H9 (cell line): ENCODE measurements around the gene RNF145. TPM values are rescaled to one million over a fixed set of nuclear protein-coding genes. Genes with fewer than 3 reads are reported as not detected.

Source experiments
- DNase-seq: peaks from one replicate; pipeline ENCODE4 v3.0.0-alpha.2; 2017
- H2AFZ ChIP-seq: one replicate; pipeline ENCODE4 v1.6.1; 2013; ENCODE audit warnings: mild to moderate bottlenecking, low read length, control low read depth, moderate library complexity
- H2AK5ac ChIP-seq: 2 replicates; pipeline ENCODE4 v1.6.1; 2013; ENCODE audit warnings: low read length, control low read depth, mixed read lengths; ENCODE audit not compliant: insufficient read length
- H2BK120ac ChIP-seq: one replicate; pipeline ENCODE4 v1.6.1; 2013; ENCODE audit warnings: low read depth, mild to moderate bottlenecking, low read length, control low read depth, inconsistent platforms; ENCODE audit not compliant: poor library complexity, severe bottlenecking
- H2BK12ac ChIP-seq: 2 replicates; pipeline ENCODE4 v1.6.1; 2013; ENCODE audit warnings: low read length, control low read depth, mixed read lengths, low read depth; ENCODE audit not compliant: insufficient read length
- H2BK15ac ChIP-seq: 2 replicates; pipeline ENCODE4 v1.6.1; 2013; ENCODE audit warnings: low read depth, low read length, control low read depth
- H2BK20ac ChIP-seq: one replicate; pipeline ENCODE4 v1.6.1; 2013; ENCODE audit warnings: low read depth, mild to moderate bottlenecking, low read length, control low read depth, inconsistent platforms; ENCODE audit not compliant: poor library complexity, severe bottlenecking
- H2BK5ac ChIP-seq: 2 replicates; pipeline ENCODE4 v1.6.1; 2013; ENCODE audit warnings: low read length, control low read depth, mixed read lengths; ENCODE audit not compliant: insufficient read length
- H3K14ac ChIP-seq: 2 replicates; pipeline ENCODE4 v1.6.1; 2013; ENCODE audit warnings: low read length, control low read depth; ENCODE audit not compliant: insufficient read depth
- H3K18ac ChIP-seq: 2 replicates; pipeline ENCODE4 v1.6.1; 2013; ENCODE audit warnings: low read depth, mild to moderate bottlenecking, mixed read lengths, low read length, control low read depth; ENCODE audit not compliant: insufficient read length
- H3K23ac ChIP-seq: 2 replicates; pipeline ENCODE4 v1.6.1; 2013; ENCODE audit warnings: low read length, control low read depth, mixed read lengths, low read depth; ENCODE audit not compliant: insufficient read length
- H3K23me2 ChIP-seq: 2 replicates; pipeline ENCODE4 v1.6.1; 2013; ENCODE audit warnings: low read depth, mild to moderate bottlenecking, mixed read lengths, low read length, control low read depth; ENCODE audit not compliant: insufficient read length, poor library complexity, severe bottlenecking
- H3K27ac ChIP-seq: 2 replicates; pipeline ENCODE4 v1.5.1; 2013; ENCODE audit warnings: low read length, control low read depth, mixed read lengths, low read depth; ENCODE audit not compliant: insufficient read length
- H3K27me3 ChIP-seq: 2 replicates; pipeline ENCODE4 v1.6.1; 2013; ENCODE audit warnings: low read length, control low read depth, inconsistent platforms; ENCODE audit not compliant: insufficient read depth
- H3K4ac ChIP-seq: 2 replicates; pipeline ENCODE4 v1.6.1; 2013; ENCODE audit warnings: low read depth, mild to moderate bottlenecking, control low read depth, inconsistent platforms, low read length, moderate library complexity
- H3K4me1 ChIP-seq: 2 replicates; pipeline ENCODE4 v1.6.1; 2013; ENCODE audit warnings: low read length, control low read depth, inconsistent platforms; ENCODE audit not compliant: insufficient read depth
- H3K4me2 ChIP-seq: 2 replicates; pipeline ENCODE4 v1.6.1; 2013; ENCODE audit warnings: low read length, control low read depth, mixed read lengths; ENCODE audit not compliant: insufficient read length, insufficient read depth
- H3K56ac ChIP-seq: 2 replicates; pipeline ENCODE4 v1.6.1; 2013; ENCODE audit warnings: low read depth, mild to moderate bottlenecking, mixed read lengths, low read length, control low read depth; ENCODE audit not compliant: insufficient read length
- H3K79me1 ChIP-seq: 2 replicates; pipeline ENCODE4 v1.6.1; 2013; ENCODE audit warnings: low read depth, mild to moderate bottlenecking, moderate library complexity, low read length, control low read depth, inconsistent platforms; ENCODE audit not compliant: insufficient read depth, poor library complexity, severe bottlenecking
- H3K79me2 ChIP-seq: 2 replicates; pipeline ENCODE4 v1.6.1; 2013; ENCODE audit warnings: low read length, control low read depth, inconsistent platforms; ENCODE audit not compliant: insufficient read depth
- H3K9ac ChIP-seq: 2 replicates; pipeline ENCODE4 v1.6.1; 2013; ENCODE audit warnings: low read length, control low read depth, mixed read lengths; ENCODE audit not compliant: insufficient read length; ENCODE audit errors: extremely low read depth
- H3K9me3 ChIP-seq: one replicate; pipeline ENCODE4 v1.6.1; 2013; ENCODE audit warnings: low read depth, low read length, inconsistent platforms; ENCODE audit not compliant: control insufficient read depth
- H3T11ph ChIP-seq: one replicate; pipeline ENCODE4 v1.6.1; 2013; ENCODE audit warnings: mild to moderate bottlenecking, low read length, control low read depth, inconsistent platforms
- H4K20me1 ChIP-seq: one replicate; pipeline ENCODE4 v1.6.1; 2013; ENCODE audit not compliant: control insufficient read depth, insufficient read length, insufficient read depth
- H4K5ac ChIP-seq: 2 replicates; pipeline ENCODE4 v1.6.1; 2013; ENCODE audit warnings: low read depth, mild to moderate bottlenecking, mixed read lengths, low read length, control low read depth; ENCODE audit not compliant: insufficient read length
- H4K8ac ChIP-seq: replicated peaks from 2 replicates; pipeline ENCODE4 v1.6.1; 2013; ENCODE audit warnings: low read length, control low read depth, mixed read lengths, low read depth; ENCODE audit not compliant: insufficient read length
- H4K91ac ChIP-seq: 2 replicates; pipeline ENCODE4 v1.6.1; 2013; ENCODE audit warnings: low read depth, mild to moderate bottlenecking, moderate library complexity, mixed read lengths, low read length, control low read depth; ENCODE audit not compliant: insufficient read length
- H3K27ac Mint-ChIP-seq, 3 experiments: 2 replicates in 2 of 3; 3 replicates in 1 of 3; pipeline ENCODE4 v1.8.0; 2020 to 2021; ENCODE audit warnings: mixed read lengths in 3 of 3, mild to moderate bottlenecking in 1 of 3, moderate library complexity in 1 of 3
- H3K27me3 Mint-ChIP-seq: 2 replicates; pipeline ENCODE4 v1.8.0; 2021; ENCODE audit warnings: low read depth, mild to moderate bottlenecking, moderate library complexity, mixed read lengths
- H3K36me3 Mint-ChIP-seq, 3 experiments: 2 replicates in 2 of 3; 3 replicates in 1 of 3; pipeline ENCODE4 v1.8.0; 2020 to 2021; ENCODE audit warnings: low read depth in 3 of 3, mixed read lengths in 3 of 3; ENCODE audit not compliant: insufficient read depth in 1 of 3
- H3K4me1 Mint-ChIP-seq, 2 experiments: 2 replicates each; pipeline ENCODE4 v1.8.0; 2020; ENCODE audit warnings: mixed read lengths in 2 of 2
- H3K4me3 Mint-ChIP-seq, 2 experiments: 2 replicates in 1 of 2; 3 replicates in 1 of 2; pipeline ENCODE4 v1.8.0; 2020 to 2021; ENCODE audit warnings: mild to moderate bottlenecking in 2 of 2, mixed read lengths in 2 of 2, moderate library complexity in 1 of 2
- H3K9me3 Mint-ChIP-seq, 2 experiments: 2 replicates in 1 of 2; 3 replicates in 1 of 2; pipeline ENCODE4 v1.8.0; 2020; ENCODE audit warnings: mild to moderate bottlenecking in 2 of 2, mixed read lengths in 2 of 2, moderate library complexity in 1 of 2
- WGBS: extraction: QIAGEN DNeasy Blood & Tissue Kit; methylation state at CpG from one replicate; pipeline ENCODE4 v1.1.7; 2013; ENCODE audit warnings: missing lambda C conversion rate, low lambda C conversion rate, mixed read lengths; ENCODE audit not compliant: insufficient read length; ENCODE audit errors: extremely low coverage; 5-methylcytosine and 5-hydroxymethylcytosine counted together
- total RNA-seq: library from RNA; stranded (reverse); gene quantifications from 2 replicates; pipeline ENCODE4 v1.2.1, GENCODE V29; 2021
- TF ChIP-seq, protein P1 (sequence below): fragments of 200-600 bp; sonication (generic); conservative IDR thresholded peaks from 3 replicates; pipeline ENCODE4 v1.8.0; 2021; ENCODE audit warnings: antibody characterized with exemption, mild to moderate bottlenecking

RNF145 gene
- total RNA-seq, 1 experiment from 2014 or later = 59.1 TPM

DNA sequence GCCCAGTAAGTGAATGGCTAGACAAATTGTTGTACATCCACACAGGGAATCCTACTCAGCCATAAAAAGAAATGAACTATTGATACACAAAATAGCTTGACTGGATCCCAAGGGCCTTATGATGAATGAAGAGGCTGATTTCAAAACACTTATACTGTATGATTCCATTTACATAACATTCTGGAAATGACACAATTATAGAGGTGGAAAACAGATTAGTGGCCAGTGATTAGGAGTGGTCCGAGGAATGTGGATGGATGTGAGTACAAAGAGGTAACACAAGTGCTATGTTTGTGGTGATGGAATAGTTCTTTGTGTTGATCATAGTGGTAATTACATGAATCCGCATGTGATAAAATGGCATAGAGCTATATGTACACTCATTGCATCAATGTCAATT lies 49.0 kb upstream of the RNF145 start:
- H2BK15ac ChIP-seq = no peak overlapping the region
- H2BK5ac ChIP-seq = no peak overlapping the region
- no peak overlapping the region for H3T11ph ChIP-seq
- no peak overlapping the region for H2BK12ac ChIP-seq
- no peak overlapping the region for H3K27ac ChIP-seq
- no peaks in the 10 kb centered on the region for H3K4me1 ChIP-seq
- no CpG with 5 or more reads among the region's 2 CpGs for WGBS
- no peaks in the 10 kb centered on the region; the same call in 1 of the 2 replicates for H3K27me3 ChIP-seq
- no peak overlapping the region for H2BK120ac ChIP-seq
- Mint-ChIP-seq H3K4me3 (no peak overlapping the region), H3K27me3 (peaks cover 72% of the 10 kb centered on the region), H3K9me3 (peaks cover 2 to 6% of the 10 kb centered on the region in 2 experiments; a peak in 4 of 5 replicates), H3K36me3 (no peaks in the 10 kb centered on the region), H3K27ac (no peak overlapping the region), H3K4me1 (peaks cover 4 to 10% of the 10 kb centered on the region in 2 experiments)
- H3K23ac ChIP-seq = no peak overlapping the region
- peaks cover 5% of the 10 kb centered on the region for H3K23me2 ChIP-seq
- H4K20me1 ChIP-seq = no peaks in the 10 kb centered on the region
- H4K8ac ChIP-seq = no peak overlapping the region
- TF ChIP-seq, protein P1, sequence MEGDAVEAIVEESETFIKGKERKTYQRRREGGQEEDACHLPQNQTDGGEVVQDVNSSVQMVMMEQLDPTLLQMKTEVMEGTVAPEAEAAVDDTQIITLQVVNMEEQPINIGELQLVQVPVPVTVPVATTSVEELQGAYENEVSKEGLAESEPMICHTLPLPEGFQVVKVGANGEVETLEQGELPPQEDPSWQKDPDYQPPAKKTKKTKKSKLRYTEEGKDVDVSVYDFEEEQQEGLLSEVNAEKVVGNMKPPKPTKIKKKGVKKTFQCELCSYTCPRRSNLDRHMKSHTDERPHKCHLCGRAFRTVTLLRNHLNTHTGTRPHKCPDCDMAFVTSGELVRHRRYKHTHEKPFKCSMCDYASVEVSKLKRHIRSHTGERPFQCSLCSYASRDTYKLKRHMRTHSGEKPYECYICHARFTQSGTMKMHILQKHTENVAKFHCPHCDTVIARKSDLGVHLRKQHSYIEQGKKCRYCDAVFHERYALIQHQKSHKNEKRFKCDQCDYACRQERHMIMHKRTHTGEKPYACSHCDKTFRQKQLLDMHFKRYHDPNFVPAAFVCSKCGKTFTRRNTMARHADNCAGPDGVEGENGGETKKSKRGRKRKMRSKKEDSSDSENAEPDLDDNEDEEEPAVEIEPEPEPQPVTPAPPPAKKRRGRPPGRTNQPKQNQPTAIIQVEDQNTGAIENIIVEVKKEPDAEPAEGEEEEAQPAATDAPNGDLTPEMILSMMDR = no peak
- no peaks in the 10 kb centered on the region for H3K79me1 ChIP-seq
- H2AFZ ChIP-seq = no peak overlapping the region
- H3K4me2 ChIP-seq = no peak overlapping the region
- H3K9ac ChIP-seq = no peak overlapping the region
- no peak overlapping the region for H4K91ac ChIP-seq
- H3K79me2 ChIP-seq = no peaks in the 10 kb centered on the region
- H3K4ac ChIP-seq = no peak overlapping the region
- no peak overlapping the region for H2AK5ac ChIP-seq
- H3K18ac ChIP-seq = no peak overlapping the region
- H2BK20ac ChIP-seq = no peak overlapping the region
- H3K9me3 ChIP-seq = no peaks in the 10 kb centered on the region
- DNase-seq = no peak
- no peak overlapping the region for H3K56ac ChIP-seq
- H3K14ac ChIP-seq = no peak overlapping the region
- H4K5ac ChIP-seq = no peak overlapping the region
